EH (cell line): ENCODE measurements around the gene CACHD1.

Experiments used
- DNase-seq: peaks from one replicate; pipeline ENCODE4 v3.0.0-alpha.2; 2015; ENCODE audit warnings: low read depth

The CACHD1 gene

DNA sequence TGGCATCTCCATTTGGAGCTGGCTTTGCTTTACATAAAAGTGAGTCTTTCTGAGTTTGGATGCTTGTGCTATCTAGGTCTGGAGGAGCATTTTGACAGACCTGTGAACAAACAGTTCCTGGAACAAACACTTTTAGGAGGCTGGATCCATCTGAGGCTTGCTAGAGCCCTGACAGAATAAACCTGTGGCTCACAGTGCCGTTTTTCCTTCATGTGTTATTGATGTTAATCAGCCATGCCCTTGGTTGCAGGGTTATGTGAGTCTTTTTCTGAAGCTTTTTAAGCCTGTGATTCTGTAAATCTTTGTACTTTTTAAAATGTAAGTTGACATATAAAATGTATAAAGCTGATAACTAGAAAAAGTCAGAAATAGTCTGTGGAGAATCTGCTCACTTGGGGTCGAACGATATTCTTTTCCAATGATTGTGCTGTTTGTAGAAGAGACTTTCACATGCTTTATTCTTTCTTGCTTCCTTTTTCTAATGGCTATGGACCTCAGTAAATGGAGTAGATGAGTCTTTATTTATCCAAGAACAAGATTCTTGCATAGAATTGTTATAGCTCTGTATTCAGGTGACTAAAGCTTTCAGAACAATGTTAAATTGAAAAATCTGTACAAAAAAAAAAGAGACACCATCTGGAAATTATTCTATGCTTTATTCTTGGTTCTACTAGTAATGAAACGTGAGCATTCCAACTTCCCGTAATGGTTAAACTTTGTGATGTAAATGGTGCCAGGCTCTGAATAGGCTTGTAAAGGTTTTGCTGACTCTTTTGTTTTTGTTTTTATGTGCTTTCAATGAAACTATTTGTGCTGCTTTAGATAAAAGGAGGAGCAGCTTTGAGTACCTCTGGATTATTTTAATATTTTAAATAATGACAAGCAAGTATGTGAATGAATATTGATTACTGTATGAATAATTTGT lies 53.7 kb downstream of the CACHD1 start:
- DNase-seq = no peak

DNA sequence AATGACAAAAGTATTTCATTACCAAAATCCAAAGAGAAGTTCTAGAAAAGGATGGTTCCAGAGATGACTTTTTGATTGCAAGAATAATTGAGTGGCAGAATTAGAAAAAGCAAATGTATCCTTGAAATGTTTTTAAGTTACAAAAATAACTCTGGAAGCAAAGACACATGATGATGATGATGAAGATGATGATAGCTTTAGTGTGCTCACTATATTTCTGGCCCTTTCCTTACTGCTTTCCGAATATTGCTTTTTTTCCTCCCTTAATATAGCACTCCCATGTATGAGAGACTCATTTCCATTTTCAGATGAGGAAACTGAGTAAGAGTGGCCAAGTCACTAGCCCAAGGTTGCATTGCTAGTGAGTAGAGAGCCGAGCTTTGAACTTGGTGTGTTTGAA lies 54.7 kb downstream of the CACHD1 start:
- DNase-seq = no peak

GRCh38 chr1:64525116-64525686 lies 55.3 kb downstream of the CACHD1 start:
- DNase-seq = no peak

GRCh38 chr1:64526312-64526711 lies 56.4 kb downstream of the CACHD1 start:
- no peak for DNase-seq

- DNase-seq = no peak
Measured at GRCh38 chr1:64527165-64527564, 57.2 kb downstream of the CACHD1 start.

DNA sequence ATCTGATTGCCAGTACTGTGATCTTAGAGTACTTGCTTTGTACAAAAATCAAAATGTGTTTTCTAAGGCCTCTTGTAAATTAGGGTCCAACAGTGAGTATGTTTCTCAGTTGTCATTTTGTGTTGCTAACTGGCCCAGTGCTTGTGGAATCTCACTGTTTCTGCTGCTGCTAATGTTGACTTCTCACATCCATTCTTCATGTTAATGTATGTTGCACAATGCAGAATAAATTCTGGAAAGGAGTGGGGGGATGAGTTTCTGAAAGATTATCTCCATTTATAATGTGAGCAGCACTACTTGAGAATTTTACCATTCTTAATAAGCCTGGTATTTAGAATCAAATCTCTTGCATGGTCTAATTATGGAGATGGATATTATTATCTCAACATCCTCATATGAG lies 57.9 kb downstream of the CACHD1 start:
- no peak for DNase-seq

- peak; percentile 35 for DNase-seq
Measured at GRCh38 chr1:64530969-64531692, 61.2 kb downstream of the CACHD1 start.

GRCh38 chr1:64532646-64533045 lies 62.7 kb downstream of the CACHD1 start:
- DNase-seq = peak; percentile 67

DNA sequence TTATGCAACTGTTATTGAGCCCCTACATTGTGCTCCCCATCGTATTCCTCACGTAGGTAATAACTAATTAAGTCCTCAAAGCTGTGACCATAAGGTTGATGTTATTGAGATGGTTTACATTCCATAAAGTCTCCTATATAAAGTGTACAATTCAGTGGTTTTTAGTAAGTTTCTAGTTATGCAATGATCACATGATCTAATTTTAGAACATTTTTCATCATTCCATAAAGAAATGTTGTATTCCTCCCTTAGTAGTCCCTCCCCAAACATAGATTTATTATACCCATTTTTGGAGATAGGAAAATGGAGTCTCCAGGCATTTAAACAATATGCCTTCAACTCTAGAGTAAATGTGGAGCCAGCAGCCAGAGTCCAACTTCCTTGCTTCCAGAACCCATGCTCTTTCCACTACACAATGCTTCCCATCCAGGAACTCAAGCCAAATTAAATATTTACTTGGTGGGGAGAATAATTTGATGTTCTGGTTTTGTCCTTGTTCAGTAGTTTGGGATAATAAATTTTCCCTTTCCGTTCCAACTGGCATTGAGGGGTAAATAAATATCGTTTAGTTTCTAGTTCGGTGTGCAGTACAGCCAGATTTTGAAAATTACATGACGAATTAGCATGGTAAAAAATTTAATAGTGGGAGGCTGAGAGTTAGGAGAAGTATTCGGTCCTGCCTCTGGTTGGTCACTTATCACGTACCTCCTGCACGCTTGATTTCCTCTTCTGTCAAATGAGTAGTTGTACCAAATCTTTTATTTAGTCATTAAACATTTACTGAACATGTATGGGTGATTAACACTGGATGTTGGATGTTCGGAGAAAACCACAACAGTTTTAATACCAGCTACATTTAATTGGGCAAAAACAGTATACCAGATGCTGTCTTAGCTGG lies 66.3 kb downstream of the CACHD1 start:
- peak; percentile 37 for DNase-seq

GRCh38 chr1:64536836-64537490 lies 67.0 kb downstream of the CACHD1 start:
- DNase-seq = no peak

DNA sequence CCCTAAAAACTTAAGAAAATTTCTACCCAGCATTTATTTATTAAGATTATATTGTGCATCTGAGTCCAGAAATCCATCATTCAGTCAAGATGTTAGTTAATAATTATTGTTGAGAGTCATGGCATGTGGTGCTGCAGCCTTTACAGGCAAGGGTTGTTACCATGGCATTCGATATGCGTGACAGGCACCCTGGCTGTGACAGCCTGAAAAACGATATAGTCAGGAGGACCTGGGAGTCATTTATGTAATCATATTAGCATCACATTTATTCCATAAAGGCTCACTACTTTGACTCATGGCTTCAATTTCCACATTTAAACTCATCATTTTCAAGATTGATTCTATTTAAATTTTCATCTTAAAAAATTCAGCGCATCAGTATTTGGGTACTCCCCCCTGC lies 68.0 kb downstream of the CACHD1 start:
- no peak for DNase-seq

DNA sequence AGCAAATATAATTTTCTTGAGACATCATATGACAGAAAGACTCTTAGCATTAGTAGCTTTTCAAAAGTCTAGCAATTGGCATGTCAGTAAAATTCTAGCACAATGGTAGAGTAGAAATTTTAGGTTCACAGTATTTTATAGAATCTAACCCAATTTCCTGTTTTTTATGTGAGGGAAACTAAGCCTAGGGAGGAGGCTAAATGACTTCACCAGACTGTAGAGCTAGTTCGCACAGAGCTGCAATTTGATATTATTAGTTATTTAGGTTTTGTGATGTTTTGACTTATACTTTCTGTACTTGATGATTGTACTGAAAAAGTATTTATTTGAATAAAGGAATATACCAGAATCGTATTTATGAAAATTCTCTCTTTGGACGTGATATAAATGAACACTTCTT lies 68.5 kb downstream of the CACHD1 start:
- no peak for DNase-seq

GRCh38 chr1:64539289-64539688 lies 69.4 kb downstream of the CACHD1 start:
- DNase-seq = no peak

DNA sequence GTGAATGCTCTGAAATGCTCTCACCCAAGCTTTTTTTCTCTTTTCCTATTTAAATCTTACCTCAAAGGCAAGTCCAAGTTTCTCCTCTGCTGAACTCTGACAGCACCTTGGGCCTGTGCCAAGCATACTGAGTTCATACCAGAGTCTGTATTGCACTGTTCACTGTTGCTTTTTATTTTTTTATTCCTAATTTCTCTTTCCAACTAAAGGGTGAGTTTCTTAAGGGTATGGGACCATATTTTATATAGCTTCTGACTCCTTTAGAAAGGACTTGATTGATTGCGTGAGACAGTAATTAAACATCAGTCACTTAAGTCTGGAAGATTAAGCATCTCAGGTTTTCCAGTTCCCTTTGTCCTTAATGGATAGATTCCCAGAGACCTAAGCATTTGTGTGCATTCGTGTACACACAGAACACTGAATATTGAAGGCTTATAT lies 69.9 kb downstream of the CACHD1 start:
- peak; percentile 67 for DNase-seq

GRCh38 chr1:64540265-64540791 lies 70.4 kb downstream of the CACHD1 start:
- DNase-seq = peak; percentile 44

- no peak for DNase-seq
Measured at GRCh38 chr1:64542118-64542517, 72.2 kb downstream of the CACHD1 start.

DNA sequence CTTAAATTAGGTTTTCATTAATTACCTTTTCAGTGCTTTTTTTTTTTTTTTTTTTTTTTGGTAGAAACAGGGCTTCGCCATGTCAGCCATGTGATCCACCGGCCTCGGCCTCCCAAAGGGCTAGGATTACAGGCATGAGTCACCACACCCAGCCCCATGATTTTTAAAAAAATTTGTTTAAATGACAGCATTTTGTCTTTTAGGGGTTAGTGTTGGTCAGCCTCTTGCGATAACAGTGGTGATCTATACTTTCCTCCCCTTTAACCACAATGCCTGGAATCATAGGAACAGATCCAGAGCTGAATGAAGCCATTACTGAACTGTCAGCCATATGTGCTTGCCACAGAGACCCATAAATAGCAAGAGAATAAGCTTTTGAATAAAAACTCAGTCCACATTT lies 73.9 kb downstream of the CACHD1 start:
- peak; percentile 15 for DNase-seq

DNA sequence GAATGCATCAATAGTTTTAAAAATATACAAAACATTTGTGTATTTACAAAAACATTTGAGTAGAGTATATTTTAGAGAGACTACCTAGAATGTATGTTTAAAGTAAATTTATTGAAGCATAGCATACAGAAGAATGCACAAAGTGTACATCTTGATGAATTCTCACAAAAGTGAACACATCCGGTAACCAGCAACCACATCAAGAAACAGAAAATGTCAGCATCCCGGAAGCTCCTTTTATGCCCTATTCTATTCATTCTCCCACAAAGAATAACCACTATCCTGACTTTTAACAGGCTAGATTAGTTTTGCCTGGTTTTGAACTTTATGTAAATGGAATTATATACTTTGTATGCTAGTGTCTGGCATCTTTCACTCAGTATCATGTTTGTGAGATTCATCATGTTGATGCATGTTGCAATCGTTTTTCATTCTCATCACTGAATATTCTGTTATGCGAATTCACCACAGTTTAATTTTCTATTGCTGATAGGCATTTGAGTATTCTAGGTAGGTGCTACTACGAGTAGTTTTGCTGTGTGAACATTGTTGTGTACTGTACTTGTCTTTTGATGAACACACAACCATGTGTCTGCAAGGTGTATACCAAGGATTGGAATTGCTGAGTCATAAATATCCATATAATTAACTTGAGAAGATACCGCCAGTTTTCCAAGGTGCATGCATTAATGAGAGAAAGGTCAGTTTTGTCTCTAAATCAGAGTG lies 75.4 kb downstream of the CACHD1 start:
- no peak for DNase-seq

DNA sequence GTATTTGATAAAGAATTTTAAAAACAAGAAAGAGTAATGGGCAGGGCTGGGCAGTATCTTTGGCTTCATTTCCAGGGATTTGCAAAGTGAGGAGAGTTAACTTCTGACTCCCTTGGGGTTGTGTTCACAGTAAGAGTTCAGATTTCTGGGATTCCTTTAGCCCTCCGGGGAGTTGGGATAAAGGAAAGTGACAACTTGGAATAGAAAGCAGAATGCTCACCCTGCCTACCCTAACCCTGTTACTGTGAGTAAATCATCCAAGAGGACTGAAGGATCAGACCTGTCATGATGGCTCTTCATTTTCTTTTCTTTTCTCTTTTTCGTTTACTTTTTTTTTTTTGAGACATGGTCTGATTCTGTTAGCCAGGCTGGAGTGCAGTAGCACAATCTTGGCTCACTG lies 76.1 kb downstream of the CACHD1 start:
- peak; percentile 17 for DNase-seq
